ENCODE results near the gene STK32B.

STK32B gene

DNA sequence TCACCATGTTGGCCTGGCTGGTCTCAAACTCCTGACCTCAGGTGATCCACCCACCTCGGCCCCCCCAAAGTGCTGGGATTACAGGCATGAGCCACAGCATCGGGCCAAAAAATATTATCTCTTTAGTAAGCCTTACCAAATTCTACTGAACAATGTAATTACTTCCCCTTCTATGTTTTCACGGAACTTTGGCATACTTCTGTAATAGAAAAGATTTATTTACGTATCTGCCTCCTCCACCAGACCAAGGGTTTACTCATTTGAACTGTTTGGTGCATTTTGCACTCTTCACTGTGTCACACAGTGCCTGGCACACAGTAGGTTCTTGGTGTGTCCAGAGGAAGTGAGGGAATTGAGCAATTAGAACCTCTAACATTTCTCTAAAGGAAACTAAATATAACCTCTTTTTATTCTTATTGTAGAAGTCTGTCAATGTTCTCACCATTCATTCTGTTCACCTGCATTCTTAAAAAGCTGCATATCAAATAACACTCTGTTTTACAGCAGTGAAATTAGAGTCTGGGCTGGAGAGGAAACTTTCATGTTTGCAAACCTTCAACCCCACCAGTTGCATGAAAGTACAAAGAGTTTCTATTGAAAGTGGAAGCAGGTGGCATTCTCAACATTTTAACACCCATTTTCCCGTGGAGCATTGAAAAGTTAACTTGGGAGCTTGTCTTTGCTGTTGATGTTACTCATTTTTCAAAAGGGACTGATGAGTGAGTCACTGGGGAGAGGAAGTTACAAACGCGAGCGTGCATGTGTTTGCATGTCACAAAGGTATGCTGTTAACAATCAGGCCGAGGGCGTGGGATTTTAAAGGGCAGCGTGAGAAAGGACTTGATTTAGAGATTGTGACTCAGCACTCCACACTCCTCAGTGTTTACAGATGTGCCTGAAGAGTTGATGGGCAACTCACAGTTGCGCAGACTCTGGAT lies 314.1 kb downstream of the STK32B start:
- no peak for DNase-seq

DNA sequence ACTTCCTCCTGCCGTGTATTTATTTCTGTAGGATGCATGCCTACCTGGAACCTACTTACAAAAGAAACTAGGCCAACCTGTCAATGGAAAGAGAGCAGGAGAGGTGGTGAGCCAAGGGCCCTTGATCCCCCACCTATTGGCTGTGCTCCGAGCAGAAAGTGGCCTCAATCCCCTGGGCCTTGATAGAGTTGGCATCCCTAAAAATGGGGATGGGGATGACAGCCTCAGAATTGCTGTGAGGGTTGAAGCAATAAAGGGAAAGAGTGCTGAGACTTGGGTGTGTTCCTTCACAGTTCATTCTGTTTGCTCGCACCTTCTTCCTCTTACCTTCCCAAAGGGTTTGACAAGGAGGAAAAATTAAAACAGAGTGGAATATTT lies 314.7 kb downstream of the STK32B start:
- no peak for DNase-seq

DNA sequence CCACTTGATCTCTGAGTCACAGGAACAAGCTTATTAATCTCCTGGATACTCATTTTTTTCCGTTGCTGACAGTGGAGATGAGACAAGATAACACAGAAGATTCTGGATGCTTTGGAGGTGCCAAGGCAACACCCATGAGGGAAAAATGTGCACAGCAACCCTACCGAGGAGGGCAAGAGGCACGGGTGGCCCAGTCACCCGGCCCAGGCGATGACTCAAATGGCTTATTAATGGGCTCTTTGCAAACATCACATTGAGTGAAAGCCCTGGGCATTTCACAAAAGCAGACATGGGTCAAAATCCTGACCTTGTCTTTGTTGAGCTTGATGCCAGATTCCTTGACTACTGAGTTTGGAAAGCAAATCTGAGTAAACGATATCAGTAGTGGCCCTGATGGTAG lies 315.1 kb downstream of the STK32B start:
- DNase-seq, result no peak

DNA sequence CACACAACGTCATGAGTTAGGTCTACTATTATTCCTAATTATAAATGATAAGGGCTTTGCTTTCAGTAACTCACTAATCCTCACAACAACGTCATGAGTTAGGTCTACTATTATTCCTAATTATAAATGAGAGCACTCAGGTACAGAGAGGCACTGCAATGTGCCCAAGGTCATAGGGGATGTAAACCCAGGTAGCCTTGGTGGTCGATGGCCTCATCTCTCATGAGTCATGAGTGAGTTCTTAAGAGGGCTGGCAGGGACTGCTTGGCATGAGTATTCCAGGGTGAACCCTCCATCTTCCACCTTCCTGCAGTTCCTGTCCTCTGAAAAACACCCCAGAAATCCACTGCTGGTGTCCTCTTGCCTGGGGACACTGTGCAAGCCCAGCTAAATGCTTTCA lies 317.1 kb downstream of the STK32B start:
- DNase-seq, result no peak

DNA sequence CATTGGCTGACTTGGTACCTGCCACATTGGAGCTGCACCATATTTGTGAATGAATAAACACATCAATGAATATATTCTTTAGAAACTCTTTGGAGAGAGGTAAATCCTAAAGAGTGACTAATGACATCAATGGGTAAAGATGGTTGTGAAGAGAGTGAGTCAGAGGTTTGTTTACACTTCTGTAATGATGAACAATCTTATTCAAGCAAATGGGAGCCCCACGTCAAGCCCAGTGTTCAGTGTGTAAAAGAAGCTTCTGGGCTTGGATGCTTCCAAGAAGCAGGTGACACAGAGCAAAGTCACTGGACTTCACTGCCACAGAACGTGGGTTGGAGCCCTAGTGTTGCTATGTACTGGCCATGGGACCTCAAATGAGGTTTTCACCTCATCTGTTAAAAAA lies 319.0 kb downstream of the STK32B start:
- no peak for DNase-seq

DNA sequence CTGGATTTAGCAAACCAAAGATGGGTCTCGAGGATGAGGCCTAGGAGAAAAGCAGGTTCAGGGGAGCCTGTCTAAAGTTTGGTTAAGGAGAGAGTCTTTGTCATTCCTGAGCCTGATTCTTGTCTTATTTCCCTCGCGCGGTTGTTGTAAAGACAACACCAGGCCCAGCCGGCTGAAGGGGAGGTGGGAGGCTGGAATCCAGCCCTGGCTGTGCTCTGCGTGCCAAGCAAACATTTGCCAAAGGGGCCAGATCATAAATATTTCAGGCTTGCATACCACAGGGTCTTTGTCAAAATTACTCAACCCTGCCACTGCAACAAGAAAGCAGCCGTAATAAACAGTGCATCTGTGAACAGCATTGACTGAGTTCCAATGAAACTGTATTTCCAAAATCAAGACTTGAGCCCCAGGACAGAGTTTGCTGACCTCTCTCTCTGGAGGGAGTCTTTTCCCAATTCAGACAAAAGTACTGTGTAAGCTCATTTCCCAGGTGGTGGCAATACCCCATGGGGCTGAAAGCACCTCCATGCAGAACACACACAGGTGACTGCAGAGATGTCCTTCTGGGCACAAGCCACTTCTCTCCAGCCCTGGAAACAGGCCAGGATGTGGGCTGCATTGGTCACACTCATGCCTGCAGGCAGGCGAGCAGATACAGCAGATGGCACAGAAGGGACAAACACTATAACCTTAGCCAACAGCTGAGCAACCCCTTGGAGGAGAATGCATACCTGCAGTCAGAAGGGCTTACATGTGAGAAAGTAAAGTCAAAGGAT lies 320.3 kb downstream of the STK32B start:
- no peak for DNase-seq

DNA sequence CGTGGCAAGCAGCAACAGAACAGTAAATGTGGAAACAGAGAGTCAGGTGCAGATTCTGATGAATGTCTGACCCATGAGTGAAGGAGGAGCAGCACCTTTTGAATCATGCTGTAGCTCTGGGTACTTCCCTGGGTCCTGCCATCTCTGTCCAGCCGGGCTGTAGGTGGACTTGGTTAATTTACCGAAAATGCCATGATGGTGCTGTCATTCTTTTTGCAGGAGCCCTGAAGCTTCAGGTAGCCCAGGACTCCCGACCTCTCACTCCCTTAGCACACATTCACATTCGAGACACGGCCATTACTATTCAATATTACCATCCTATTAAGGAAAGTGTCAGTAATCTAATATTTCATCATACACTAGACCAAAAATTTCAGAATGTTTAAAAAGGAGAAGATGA lies 320.9 kb downstream of the STK32B start:
- no peak for DNase-seq

DNA sequence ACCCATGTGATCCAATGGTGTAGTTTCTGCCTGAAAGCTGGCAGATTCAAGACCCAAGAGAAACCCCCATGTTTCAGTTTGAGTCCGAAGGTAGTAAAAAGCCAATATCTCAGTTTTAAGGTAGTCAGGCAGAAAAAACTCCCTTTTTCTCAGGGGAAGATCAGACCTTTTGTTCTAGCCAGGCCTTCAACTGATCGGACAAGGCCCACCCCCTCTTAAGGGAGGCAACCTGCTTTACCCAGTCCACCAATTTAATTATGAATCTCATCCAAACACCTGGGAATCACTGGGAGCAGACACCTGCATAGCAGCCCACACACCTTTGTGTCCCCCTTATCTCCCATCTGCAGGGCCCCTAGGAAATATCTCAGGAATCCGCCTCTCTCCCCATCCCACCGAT lies 322.0 kb downstream of the STK32B start:
- no peak for DNase-seq

DNA sequence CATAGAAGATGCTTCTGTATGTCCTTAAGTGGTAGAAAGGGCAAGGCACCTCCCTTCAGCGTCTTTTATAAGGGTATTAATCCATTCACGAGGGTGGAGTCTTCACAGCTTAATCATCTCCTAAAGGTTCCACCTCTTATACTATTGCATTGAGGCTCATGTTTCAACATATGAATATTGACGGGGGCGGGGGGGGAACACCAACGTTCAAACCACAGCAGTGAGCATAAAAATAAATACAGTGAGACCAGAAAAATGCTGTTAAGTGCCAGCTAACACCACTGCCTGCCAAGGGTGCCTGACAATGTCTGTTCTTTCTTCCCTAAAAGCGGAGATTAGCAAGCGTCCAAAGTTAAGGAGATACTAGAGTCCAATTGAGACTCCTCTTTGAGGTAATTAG lies 323.3 kb downstream of the STK32B start:
- DNase-seq, result no peak

DNA sequence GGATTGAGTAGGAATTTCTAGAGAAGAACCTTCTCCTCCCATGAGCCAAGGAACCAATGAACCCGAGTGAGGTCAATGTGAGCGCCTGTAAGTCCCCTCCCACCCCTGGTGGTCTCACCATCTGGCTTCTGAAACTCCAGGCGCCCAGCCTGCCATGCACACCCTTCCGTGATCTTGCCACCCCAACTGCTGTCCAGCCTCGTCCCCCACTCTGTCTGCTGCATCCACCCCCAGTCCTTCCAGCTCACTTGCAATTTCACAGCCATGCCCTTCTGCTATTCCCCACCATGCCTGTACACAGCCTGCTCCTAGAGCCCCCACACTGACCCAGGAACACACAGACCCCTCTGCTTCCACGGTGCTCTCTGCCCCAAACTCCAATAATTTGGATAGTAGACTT lies 323.7 kb downstream of the STK32B start:
- DNase-seq, result no peak

DNA sequence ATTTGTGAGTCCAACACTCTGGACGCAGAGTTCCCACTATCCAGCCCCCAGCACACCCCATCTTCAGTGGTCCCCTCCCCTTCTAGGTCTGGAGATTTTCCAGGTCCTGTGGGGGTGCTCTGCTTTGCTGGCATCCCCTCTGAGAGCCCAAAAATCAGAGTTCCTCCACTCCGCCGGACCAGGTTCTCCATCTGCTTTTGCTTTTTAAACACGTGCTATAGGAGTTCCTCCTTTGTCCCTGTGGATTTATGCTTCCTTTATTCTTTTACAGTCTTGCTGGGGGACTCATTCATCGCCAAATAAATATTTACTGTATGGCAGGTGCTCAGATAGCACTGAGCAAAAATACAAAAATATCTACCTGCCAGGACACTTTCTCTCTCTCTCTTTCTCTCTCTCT lies 324.7 kb downstream of the STK32B start:
- DNase-seq, result no peak

DNA sequence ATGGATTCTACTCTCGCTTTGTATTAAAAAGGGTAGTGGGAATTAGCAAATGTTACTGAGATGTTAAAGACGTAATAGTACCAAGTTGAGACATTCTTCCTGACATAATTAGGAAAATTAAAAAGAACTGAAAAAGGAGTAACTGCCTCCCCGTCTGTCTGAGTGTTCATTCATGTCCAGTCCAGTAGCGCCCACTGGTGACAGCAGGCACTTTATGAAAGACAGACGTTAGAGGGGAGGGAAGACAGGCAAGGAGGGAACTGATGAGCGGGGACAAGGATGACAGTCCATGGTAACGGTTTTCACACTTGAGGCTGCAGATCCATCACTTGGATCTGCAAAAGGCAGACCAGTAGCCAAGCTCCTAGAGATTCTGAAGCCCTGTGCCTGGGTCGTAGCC lies 326.7 kb downstream of the STK32B start:
- DNase-seq, result no peak

DNA sequence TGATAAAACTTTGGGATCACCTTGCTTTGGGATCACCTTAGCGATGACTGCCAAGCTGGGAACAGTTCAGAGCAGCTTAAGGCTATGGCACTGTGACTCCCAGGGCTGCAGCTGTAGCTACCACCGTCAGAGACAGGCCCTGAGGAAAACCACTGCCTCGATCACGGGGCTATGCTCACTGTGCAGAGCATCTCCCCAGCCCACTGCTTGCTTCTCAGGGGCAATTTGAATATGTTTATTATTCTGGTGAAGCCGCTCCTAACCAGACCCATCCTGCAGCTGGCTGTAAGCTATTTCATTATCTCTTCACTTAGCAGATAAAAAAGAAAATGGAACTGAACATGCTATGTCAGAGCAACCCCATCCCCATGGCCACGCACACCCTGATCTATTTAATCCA lies 328.6 kb downstream of the STK32B start:
- DNase-seq, result no peak

DNA sequence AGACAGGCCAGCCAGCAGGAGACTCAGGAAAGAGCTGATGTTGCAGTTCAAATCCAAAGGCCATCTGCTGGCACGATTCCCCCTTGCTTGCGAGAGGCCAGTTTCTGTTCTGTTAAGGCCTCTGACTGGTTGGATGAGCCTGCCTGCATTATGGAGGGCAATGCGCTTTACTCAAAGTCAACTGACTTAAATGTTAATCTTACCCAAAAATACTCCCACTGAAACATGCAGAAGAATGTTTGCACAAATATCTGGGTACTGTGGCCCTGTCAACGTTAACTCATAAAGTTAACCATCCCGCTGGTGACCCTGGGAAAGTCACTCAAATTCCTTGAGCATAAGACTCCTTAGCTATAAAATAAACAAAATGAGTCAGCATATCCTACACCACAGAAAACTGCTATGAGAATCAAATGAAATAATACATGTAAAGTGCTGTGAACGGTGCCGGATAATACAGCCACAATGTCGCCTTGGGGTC lies 330.7 kb downstream of the STK32B start:
- DNase-seq, result no peak

DNA sequence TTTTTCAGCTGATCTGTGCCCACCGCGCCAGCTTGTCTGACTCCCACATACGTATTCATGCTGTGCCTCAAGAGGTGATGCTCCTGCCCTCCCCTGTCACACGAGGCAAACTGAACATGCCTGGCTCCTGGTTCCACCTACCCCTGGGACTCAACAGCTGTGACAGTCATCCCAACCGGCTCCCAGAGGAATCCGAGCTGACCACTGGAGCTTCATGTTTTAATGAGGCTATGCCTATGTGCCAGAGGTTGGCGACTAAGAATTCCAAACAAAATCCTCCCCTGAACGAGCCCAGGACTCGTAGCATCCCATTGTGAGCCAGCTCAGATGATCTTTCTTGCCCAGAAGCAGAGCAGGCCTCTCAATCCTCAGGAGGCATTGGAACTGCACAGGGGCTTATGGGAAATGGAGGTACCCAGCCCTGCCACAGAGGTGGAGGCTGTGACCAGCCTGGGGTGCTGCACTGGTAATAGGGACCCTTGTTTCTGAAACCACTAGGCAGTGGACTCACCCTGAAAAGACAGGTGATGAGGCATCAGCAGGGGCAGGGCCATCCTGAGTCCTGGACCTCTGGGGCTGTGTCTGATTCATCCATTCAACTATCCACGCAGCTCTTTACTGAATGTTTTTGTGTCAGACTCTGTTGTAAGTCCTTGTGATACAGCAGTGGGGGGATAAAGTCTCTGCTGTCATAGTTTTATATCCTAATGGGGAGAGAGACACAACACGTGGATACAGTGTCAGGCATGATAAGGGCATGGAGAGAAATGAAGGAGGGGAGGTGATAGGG lies 332.1 kb downstream of the STK32B start:
- no peak for DNase-seq

DNA sequence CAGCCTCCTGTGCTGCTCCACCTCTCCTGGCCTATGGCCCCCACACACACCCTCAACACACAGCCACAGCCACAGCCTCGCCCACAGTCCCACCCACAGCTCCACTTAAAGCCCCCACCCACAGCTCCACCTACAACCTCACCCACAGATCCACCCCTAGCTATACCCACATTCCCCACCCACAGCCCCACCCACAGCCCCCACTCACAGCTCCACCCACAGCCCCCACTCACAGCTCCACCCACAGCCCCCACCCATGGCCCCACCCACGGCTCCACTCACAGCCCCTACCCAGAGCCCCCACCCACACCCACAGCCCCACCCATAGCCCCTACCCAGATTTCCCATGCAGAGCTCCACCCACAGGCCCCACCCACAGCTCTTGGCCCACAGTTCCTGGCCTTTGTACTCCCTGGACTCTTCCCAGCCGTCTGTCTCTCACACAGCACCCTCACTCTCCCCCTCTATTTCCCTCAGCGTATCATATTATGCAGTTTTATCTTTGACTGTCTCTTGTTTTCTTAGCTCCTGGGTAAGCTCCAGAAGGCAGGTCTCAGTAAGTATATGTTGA lies 334.5 kb downstream of the STK32B start:
- no peak for DNase-seq

DNA sequence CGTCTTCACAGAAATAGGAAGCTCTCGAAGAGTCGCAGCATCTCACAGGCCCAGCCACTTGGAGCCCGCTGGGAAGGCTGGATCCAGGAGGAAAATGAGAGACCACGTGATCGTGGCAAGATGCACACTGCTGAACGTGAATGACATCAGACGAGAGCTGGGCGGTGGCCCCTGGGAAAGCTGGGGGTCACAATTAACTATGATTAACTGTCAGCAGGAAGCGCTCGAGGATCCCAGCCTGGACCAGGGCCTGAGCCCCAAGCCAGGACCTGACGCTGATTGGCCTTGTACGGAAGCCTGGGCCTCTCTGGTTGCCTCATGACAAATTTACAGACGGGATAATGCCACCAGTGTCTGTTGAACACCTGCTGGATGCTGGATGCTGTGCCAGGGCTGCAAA lies 335.6 kb downstream of the STK32B start:
- DNase-seq, result no peak

DNA sequence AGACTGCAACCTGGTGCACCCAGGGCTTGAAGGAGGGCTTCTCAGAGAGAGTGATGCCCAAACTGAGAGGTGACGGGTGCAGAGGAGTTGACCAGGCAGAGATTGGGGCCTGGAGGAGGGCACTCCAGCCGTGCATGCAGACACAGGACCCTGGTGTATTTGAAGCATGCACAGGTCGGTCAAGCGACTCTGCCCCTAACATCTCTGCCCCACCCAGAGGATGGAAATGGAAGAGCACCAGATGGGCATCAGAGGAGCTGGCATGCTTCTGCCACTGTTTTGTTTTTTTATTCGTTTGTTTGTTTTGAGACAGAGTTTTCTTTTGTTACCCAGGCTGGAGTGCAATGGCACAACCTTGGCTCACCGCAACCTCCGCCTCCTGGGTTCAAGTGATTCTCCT lies 336.2 kb downstream of the STK32B start:
- DNase-seq, result no peak

DNA sequence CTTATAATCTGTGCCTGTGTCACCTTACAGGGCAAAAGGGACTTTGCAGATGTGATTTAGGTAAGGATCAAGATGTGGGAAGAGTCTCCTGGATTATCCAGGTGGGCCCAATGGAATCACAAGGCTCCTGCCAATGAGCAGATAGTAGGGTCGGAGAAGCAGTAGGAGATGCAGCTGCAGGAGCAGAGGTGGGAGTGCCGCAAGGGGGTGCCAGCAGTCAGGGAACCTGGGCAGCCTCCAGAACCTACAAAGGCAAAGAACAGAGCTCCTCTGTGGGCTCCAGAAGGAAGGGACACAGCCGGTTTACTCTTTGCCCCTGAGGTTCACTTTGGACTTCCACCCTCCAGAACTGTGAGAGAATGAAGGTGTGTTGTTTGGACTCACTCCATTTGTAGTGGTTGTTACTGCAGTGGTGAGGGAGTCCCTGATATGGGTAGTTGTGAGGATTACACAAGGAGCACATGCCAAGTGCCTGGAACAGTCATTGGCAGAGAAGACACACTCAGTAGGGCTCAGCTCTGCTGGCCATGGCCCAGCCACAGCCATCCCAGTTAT lies 338.6 kb downstream of the STK32B start:
- DNase-seq, result no peak

DNA sequence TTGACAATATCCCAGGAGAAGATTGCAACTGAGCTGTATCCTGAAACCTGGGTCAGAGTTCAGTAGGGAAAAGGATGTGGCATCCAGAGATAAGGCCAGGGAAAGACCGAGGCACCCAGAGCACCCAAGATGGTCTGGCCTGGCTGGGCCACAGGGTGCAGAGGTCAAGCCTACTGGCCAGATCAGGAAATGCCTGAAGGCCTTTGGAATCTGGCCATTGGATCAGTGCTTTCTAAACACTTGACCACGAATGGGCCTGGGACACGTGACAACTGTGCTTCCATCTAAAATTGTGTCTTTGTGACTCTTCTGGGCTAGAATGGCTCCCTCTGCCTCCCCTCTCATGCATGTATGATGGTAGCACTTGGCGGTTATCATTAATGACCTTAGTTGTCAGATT lies 340.2 kb downstream of the STK32B start:
- DNase-seq, result no peak

DNA sequence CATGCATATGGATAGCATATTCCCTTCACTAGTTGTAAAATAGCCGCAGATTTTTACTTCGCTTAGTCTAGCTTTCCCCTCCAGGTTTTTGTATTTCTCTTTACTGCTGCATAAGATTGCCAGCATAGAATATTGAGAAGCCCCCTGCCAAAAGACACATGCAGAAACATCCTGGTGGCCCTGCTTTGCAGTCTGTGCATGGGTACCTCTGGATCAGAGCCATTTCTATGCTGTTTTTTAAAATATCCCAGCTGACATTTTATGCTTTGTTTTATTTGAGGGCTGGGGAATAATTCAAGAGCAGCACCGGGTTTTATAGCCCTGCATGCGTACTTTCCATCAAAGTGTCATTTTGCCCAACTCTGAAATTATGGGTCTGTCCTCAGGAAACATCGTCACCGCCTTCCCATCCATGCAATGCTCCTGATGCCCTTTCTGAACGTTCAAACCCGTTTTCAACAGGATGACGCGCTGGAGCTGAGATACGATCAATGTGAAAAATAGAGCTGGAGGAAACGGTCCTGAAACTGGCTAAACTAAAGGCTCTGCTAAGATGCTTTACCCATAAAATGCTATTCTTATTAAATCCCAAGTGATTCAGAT lies 342.7 kb downstream of the STK32B start:
- DNase-seq, result no peak

DNA sequence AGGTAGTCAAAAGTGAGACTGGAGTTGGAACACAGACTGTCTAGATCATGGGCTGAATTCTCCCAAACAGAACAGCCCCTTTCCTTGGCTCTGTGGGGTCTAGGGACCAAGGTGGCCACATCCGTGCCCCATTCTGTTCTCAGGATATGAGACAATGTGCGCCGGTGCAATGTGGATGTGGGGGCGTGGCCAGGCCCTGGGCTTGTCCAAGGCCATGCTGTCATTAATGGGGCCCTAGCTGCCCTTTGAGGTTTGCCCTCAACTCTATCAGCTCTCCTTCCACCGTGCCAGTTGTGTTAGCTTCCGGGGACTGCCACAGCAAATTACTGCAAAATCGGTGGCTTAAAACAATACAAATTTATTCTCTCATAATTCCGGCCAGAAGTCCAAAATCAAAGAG lies 344.5 kb downstream of the STK32B start:
- DNase-seq, result no peak

All from right kidney (tissue), 1 donor.